Stimulated activated CD8-positive, alpha-beta memory T cell treated with anti-CD3 and anti-CD28 coated beads, Interleukin-7, amount 100 ng/mL, for 48 hours (primary cell): ENCODE results near the gene ZMYND8.
"Not testable (repeated sequence)": the region's sequence is repeated elsewhere in the genome, so short reads cannot be mapped to it uniquely, and the experiment has no call there.

Experiments used
- DNase-seq, 2 donors: peaks; one replicate each; pipeline ENCODE4 v3.0.0-alpha.2; 2020; ENCODE audit warnings: low read depth in 1 of 2; ENCODE audit errors: extremely low read depth in 1 of 2

ZMYND8 gene

DNA sequence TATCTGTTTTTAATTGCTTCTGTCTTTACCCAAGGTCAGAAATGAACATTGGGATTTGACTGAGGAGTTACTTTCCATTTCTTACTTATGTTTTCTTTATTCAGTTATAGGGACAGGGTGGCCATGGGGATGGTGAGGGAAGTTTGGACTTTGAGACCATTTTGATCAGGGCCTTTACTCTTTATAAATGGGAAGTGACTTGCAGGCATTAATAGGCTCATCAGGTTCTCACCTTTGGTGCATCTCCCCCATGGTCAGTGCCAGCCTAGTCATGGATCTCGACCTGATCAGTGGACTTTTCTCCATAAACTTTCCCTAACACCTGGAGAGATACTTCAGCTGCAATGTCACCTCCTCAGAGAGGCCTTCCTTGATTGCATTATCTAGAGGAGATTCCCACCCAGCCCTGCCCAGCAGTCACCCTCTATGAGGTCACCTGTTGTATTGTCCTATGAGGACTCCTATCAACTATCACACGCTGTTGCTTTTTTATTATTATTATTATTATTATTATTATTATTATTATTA is 16.8 kb upstream of the ZMYND8 start:
- no peak for DNase-seq

DNA sequence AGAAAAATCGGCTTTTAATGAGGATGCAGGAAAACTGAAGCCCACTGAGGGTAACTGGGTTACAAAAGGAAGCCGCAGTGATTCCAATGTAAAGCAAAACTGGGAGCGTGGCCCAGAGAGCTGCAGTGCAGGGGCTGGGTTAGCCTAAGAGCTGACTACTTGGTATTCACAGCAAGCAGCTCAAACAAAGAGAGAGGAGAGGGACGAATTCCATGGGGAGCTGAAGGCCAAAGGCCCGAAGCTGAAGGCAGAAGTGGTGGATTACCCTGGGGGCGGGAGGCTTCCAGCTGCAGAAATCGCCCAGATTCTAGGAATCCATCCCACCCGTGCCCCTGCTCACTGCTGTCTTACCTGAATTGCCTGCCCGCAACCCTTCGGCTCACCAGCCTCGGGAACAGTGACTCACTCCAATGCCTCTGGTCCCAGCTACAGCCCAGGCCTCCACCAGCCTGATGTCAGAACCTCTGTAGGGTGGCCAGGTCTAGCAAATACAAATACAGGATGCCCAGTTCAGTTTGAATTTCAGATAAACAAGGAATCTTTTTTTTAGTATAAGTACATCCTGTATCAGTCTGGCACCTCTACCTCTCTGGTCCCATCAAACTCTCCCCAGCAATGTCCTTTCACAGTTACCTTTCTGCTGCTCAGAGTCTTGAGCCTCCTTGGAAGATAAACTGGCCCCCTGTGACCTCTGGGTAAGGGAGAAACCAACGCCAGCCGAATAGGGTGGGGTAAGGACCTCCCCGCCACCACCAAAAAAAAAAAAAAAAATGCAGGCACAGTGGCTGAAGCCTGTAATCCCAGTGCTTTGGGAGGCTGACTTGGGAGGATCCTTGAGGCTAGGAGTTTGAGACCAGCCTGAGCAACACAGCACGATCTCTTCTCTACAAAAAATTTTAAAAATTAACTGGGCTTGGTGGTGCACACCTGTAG is 14.6 kb upstream of the ZMYND8 start:
- no peak for DNase-seq

DNA sequence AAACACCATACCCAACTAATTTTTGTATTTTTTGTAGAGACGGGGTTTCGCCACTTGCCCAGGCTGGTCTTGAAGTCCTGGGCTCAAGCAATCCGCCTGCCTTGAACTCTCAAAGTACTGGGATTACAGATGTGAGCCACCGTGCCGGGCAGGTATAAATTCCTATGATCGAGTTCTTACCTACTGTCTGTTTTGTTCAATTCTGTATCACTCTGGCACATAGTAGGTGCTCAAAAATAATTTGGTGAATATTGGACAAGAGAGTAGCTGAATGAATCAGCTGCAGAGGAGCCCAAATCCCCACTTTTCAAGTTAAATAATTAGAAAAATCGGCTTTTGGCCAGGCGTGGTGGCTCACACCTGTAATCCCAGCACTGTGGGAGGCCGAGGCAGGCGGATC is 13.7 kb upstream of the ZMYND8 start:
- no peak for DNase-seq

DNA sequence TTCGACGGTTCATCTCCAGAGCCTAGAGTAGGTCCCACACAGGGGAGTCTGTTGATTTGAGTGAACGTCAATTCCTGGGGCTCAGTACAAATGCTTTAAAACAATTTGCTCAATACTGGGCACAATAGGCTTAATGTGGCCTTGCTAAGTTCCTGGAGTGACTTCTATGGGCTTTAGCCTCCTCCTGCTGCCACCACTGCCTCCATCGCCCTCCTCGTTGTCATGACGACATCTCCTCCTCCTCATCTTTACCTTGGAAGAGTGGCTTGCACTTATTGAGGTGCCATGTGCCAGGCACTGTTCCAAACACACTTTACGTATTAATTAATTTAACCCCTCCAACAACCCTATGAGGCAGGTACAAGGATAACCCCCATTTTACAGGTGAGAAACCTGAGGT is 11.8 kb upstream of the ZMYND8 start:
- DNase-seq, result no peak

DNA sequence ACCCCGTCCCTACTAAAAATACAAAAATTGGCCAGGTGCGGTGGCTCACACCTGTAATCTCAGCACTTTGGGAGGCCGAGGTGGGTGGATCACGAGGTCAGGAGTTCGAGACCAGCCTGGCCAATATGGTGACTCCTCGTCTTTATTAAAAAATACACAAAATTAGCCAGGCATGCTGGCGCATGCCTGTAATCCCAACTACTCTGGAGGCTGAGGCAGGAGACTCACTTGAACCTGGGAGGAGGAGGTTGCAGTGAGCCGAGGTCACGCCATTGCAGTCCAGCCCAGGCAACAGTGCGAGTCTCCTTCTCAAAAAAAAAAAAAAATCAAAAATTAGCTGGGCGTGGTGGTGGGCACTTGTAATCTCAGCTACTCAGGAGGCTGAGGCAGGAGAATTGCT is 9.8 kb upstream of the ZMYND8 start:
- DNase-seq, result not testable (repeated sequence)

DNA sequence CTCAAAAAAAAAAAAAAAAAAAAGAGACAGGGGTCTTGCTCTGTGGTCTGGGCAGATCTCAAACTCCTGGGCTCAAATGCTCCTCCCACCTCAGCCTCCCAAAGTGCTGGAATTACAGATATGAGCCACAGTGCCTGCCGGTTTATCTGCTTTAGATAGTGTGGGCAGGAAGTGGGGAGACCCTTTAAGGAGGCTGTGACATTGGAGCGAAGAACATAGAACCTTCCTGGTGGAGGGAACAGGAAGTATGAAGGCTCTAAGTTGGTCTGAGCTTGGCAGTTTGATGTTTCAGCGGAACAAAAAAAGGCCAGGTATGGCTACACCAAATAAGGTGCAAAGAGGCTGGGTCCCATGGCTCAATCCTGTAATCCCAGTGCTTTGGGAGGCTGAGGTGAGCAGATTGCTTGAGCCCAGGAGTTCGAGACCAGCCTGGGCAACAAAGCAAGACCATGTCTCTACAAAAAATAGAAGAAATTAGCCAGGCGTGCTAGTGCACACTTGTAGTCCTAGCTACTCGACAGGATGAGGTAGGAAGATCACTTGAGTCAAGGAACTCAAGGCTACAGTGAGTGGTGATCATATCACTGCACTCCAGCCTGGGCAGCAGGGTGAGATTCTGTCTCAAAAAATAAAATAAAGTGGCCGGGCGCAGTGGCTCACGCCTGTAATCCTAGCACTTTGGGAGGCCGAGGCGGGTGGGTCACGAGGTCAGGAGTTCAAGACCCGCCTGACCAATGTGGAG is 8.7 kb upstream of the ZMYND8 start:
- DNase-seq, result no peak

DNA sequence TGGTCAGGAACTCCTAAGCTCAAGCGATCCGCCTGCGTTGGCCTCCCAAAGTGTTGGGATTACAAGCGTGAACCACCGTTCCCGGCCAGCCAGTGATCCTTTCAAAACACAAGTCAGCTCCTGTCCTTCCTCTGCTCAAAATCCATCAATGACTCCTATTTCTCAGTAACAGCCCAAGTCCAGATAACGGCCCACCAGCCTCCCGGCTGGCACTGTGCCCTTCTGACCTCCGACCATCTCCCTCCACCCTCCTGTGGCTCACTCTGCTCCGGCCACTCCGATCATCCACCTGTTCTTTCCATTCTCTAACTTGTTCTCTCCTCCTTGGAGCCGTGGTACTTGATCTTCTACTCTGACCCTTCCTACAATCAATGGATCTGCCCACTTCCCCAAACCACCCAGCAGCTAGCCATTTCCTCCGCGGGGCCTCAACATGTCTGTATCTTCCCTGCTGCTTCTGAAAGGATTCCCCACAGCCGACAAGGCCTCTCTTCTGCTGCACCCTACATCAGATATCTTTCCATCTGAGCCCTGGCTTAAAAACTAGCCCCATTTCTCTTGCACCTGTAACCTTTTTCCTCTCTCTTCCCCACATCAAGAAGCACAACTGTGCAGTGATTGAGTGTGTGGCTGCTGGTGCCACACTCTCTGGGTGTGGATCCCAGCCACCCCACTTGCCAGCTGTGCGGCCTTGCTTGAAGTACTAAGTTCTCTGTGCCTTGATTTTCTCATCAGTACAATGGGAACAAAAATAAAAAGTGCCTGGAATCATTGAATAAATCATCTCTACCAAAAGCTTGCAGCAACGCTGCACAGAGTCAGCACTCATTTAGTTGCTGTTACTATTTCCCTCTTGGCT is 6.1 kb upstream of the ZMYND8 start:
- no peak for DNase-seq

DNA sequence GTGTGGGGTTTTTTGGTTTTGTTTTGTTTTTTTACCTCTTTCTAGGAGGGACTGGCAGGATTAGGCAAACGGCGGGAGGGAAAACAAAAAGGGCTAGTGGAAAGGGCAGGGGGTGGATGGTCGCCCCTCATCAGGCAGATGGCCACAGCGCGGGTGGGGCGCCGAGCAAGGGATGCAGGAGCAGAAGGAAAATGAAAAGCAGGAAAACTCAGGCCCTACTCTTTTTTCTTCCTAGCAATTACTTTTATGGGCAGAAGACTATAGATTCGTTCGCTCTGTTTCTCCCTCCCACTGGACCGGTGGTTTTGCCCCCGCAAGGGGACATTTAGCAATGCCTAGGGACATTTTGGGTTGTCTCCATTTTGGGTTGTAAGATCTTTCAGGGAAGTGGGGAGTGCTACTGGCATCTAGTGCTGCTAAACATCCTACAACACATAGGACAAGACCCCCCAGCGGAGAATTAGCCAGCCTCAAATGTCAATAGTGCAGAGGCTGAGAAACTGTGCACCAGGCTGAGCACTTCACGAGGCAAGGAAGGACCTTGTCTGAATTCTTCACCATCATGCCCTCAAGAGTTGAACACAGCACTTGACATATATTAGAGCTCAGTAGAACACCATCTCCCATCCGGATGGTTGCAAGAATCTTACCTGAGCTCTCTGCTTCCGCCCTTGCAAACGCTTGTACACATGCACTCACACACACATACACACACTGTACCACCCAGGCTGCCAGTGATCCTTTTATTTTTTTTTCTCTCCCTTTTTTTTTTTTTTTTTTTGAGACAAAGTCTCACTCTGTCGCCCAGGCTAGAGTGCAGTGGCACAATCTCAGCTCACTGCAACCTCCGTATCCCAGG is 4.8 kb upstream of the ZMYND8 start:
- DNase-seq, result no peak

DNA sequence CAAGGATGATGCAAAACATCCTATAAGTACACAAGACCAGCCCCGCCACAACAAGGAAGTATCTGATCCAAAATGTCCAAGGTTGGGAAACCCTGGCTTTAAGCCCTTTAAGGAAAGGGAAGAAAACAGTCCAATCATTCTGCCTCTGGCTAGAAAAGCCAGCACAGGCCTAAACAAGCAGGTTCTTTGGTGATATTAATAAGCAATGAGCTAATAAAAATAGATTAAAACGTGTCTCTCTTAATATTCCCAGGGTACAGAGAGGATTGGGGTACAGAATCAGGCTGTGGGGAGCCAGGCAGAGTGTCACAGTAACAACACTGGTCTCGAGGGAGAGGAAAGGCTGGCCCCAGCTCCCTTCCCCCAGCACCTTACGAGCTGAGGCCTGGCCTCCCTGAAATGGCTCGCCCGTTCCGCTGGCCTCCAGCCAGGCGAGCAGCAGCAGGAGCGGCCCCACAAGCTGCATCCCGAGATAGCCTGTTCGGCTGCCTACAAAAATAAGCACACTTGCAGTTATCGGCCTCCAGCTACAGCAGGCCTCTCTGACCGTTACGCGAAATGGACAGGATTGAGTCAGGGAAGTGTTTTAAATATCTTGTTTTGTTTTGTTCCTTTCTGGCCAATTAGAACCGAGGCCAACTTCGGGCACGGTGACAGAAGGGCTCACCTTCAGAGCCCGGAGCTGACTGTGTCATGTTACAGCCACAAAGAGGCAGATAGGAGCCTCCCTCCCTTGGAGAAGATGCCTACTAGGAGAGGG is 4.0 kb upstream of the ZMYND8 start:
- DNase-seq, result no peak

DNA sequence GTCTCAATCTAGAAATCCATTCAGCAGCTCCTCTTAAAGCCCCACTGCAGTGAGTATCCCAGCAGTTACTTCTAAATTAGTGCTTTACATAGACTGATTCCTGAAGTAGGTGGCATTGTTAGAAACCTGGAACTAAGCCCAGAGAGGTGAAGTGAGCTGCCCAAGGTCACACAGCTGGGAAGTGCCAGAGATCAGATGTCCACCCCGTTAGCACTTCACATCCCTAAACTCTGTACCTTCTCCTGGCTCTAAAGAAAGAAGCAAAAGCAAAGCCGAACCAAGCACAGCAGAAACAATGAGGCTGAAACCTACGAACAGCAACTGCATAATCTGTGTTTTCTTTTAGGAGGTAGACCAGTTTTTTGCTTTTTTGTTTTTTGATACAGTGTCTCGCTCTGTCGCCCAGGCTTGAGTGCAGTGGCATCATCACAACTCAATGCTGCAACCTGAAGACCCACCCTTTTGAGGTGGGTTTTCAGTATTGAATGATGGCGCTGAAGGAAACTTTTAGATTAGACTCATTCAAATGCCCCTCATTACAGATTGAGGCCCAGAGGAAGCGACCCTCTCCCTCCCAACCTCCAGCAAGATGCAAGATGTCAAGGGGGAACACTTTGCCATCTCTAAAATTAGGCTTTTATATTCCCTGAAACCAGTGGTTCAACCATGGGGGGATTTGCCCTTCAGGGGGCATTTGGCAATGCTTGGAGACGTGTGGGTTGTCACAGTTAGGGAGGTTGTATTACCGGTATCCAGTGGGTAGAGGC is 3.2 kb upstream of the ZMYND8 start:
- no peak for DNase-seq

DNA sequence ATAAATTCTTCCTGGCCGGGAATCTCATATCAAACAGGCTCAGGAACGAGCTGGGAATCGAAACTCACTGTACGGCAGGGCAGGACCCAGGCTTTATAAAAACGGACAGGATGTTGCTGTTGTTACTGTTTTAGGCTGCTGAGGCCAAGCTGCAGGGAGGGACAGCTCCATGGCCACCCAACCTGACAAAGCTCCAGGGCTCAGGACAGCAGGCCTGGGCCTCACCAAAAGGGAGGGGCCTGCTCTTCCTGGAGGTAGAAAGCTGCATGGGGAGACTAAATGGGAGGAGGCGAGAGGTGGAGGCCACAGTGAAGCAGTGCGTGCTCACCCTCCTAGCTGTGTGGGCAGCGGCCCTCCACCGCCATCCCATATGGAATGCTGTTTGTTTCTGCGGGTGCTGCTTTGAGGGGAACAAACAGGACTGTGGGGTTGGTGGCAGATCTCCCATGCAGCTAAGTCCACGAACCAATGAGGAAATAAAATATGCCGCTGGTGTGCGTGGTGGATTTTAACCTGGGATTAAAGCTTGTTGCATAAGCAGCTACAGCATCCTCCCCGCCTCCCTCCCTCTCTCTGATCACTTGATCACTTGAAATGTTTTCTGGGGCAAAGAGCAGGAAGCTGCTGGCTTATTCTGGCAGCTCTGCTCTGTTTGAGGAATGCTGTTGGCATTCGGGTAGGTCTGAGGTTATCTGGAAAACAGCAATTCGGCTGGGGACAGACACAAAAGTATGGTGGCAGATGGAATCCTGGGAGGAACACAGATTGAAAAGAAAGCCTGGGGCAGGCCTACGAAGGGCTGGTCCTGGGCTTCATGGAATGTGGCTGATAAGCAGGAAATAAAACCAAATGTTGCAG is 2.4 kb upstream of the ZMYND8 start:
- DNase-seq, result no peak

DNA sequence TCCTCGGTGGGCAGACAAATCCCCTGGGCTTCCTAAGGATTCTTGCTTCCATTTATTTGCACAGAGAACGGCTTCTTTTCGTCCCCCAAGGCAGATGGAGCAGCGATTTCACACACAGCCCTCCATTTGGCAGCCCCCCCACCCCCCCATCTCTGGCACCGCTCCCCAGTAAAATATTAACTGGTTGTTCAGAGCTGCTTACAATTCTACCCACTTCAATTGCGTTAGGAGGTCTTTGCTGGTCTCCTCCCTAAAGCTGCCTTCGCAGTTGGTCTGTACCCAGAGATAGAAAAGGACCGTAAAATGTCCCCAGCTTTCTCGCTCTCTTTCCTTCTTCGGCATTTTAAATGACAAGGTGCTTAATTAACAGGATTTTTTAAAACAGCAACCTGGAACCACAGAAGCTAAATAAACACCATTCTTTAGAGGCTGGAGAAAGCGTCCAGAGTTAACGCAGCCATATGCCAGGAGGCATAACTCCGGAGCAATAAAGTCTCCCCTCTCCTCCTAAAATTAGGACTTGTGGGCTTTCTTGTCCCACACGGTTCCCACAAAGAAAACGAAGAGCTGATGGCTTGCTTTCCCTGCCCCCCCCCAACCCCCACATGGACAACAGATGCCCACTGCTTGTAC is 1.7 kb upstream of the ZMYND8 start:
- no peak for DNase-seq

DNA sequence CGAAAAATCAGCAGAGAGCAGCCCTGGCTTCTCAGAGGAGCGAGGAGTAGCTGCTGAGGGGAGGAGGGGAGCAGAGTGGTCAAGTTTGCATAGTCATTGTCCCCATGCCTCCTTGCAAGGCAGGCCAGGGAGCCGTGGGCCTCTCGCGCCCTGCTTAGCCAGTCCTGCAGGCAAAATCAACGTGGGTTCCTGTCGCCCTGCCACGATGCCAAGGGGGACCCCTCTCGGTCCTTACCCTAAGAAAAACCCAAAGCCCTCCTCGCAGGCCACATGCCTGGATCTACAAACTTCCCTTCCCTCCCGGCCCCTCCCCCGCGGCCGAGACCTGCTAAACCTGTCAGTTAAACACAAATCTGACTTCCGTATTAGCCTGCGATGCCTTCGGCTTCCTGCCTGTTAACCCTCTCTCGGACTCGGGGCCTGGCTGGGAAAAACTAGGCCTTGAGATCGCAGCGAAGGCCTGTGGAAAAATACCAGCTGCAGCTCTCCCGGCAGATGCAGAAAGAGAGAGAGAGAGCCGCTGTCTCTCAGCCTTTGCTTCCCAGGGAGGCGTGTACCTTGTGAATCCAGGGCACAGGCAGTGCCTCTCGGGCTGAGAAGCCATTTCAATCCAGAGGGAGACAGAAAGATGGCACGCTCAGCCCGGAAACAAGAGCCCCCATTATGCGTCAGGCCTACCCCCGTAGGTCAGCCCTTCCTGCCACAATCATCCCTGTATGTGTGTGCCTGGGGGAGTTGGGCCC is 968 bp upstream of the ZMYND8 start:
- DNase-seq, result peak; percentile 44 to 45

DNA sequence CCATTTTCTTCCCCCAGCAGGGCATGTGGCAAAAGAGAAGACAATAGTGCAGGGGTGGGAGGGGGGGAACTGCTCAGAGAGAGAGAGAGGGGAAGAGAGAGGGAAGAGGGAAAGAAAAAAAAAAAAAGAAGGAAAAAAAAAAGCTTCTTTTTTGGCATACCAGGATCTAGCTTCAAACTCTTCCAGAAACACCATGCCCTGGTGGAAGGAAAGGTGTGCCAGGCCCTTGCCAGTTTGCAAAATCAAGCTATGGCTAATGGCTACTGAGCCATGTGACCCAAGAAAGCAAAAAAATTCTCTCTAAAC is 326 bp downstream of the ZMYND8 start:
- DNase-seq, result no peak

DNA sequence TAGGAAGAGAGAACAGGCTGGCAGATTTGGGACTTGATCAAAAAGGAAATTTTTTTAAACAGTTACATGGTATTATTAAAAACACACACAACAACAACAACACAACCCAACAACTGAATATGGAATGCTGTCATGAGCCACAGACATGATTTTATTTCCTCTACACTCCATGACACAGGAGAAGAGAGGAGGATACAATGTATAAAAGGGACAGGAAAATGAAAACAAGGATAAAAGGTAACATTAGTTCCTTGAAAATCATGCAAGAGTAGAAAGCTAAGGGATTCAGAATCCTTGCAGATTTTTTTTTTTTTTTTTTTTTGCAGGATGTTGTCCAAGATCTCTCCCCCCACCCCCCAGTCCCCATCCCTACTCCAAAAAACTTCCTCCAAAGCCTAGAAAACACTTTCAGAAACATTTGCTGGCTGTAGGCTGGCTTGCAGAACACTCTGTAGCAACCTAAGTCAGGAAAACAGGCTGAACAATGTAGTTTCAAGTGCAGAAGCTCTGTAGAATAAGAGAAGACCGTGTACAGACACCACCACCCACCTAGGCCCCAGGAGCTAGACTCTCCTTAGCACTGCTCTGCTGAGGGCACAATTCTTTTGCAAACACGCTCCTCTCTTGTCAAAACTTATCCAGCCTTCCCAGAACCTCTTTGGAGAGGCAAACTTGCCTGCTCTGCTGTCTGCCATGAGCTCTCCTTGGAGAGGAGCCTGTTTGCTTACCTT is 845 bp downstream of the ZMYND8 start:
- no peak for DNase-seq
